ENCODE measurements around the gene PIGM. TPM values are rescaled to one million over a fixed set of nuclear protein-coding genes. Genes with fewer than 3 reads are reported as not detected.

Gene PIGM
- total RNA-seq, 4 donors from 2014 or later, result 2.7 to 3.8 (median 2.9) TPM

DNA sequence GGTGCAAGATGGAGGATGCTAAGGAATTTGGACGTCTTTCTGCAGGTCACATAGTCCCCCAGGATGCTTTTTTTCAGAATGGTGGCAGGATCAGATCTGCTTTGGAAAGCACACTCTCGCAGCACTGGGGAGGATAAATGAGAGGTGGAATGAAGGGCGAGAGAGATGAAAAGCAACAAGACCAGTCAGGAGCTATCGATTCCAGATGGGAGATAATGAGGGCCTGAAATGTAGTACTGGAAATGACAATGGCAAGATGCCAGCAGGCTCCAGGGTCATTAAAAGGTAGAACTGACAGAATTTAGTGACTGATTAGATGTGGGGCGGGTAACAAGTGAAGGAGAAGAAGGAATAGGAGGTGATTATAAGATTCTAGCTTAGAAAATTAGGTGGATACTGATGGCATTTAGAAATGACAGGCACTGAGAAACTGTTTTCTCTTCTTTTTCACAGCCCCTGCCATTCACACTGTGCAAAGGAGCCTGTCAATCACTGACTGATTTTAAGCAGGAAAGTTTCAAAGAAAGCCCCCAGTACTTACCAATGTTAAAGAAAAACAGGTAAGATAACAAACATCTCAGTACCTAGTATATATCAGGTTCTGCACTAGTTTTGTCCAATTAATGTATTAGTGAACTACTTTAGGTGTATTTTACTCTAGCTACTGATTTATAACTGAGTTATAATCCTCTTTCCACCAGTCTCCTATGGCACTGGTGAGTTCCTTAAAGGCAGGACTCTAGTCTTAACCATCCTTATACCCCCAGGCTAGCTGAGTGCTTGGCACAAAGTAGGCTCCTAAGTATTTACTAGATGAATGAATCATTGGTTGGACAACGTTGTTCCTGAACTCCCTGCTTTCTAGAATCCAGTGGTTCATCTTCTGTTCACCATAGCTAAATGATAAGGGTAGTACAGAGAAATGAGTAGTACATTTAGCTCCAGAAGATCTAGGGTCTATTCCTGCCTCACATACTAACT, 9.2 kb downstream of the PIGM start:
- no peak for TF ChIP-seq POLR2A (IDR thresholded peaks at IDR 0.05)
- TF ChIP-seq, protein P1, sequence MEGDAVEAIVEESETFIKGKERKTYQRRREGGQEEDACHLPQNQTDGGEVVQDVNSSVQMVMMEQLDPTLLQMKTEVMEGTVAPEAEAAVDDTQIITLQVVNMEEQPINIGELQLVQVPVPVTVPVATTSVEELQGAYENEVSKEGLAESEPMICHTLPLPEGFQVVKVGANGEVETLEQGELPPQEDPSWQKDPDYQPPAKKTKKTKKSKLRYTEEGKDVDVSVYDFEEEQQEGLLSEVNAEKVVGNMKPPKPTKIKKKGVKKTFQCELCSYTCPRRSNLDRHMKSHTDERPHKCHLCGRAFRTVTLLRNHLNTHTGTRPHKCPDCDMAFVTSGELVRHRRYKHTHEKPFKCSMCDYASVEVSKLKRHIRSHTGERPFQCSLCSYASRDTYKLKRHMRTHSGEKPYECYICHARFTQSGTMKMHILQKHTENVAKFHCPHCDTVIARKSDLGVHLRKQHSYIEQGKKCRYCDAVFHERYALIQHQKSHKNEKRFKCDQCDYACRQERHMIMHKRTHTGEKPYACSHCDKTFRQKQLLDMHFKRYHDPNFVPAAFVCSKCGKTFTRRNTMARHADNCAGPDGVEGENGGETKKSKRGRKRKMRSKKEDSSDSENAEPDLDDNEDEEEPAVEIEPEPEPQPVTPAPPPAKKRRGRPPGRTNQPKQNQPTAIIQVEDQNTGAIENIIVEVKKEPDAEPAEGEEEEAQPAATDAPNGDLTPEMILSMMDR (IDR thresholded peaks at IDR 0.05), result no peak
- WGBS, 2 donors, result 57 to 60% methylated on average over 6 of the region's 6 CpGs
- Histone ChIP-seq H3K4me1 (peaks cover 0 to 33% (median 7%) of the 10 kb centered on the region in 3 donors), H3K36me3 (no peaks in the 10 kb centered on the region), H3K4me3 (no peak overlapping the region), H3K27me3 (no peaks in the 10 kb centered on the region), H3K9me3 (no peaks in the 10 kb centered on the region), H3K27ac (no peak overlapping the region)
- intact Hi-C loops (cut with DNase I), result no loop called here
- DNase-seq, result no peak

DNA sequence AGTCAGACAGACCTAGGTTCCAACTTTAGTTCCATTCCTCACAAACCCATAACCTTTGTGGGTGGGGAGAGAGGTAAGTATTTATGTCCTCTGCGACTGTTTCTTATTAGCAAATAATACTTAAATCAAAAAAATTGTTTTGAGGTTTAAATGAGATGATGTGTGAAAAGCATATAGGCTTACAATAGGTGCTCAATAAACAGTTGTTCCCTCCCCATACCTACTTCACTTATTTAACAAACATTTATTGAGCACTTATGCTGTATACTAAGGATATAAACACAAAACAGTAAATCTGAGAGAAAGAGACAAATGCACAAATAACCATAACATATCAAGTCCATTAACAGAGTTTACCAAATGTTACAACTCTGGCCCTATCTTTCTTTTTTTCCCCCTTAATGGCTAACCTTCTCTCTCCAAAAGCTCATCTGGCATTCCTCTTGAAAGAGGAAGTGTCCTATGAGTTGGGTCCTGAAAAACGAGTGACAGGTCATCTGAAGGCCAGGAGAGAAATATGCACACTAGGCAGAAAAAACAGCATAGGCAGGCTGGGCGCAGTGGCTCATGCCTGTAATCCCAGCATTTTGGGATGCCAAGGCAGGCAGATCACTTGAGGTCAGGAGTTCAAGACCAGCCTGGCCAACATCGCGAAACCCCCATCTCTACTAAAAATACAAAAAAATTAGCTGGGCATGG, 10.3 kb downstream of the PIGM start:
- intact Hi-C loops (cut with DNase I), result no loop called here
- no peak overlapping the region for H3K27ac ChIP-seq
- H3K9me3 ChIP-seq, result no peaks in the 10 kb centered on the region
- H3K27me3 ChIP-seq, result no peaks in the 10 kb centered on the region
- no peak for DNase-seq
- no peaks in the 10 kb centered on the region for H3K36me3 ChIP-seq
- WGBS, 2 donors, result 68 to 79% methylated on average over 5 of the region's 5 CpGs
- TF ChIP-seq, protein P1 (IDR thresholded peaks at IDR 0.05), result no peak
- TF ChIP-seq POLR2A (IDR thresholded peaks at IDR 0.05), result no peak
- H3K4me1 ChIP-seq, result peaks cover 0 to 33% (median 7%) of the 10 kb centered on the region in 3 donors
- no peak overlapping the region for H3K4me3 ChIP-seq

DNA sequence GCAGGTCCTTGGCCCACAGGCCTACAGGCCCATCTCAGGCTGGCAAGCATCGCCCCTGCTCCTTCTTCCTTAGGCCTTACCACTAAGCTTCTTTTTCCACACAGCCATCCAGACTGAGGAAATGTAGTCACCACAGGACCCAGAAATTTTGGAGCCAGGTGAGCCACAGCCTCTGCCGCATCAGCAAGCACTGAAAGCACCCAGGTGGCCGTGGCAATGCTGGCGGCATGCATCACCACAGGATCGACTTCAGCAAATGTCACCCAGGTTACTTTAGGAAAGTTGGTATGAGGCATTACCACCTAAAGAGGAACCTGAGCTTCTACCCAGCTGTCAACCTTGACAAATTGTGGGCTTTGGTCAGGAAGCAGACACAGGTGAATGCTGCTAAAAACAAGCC, 11.6 kb downstream of the PIGM start:
- no peaks in the 10 kb centered on the region for H3K9me3 ChIP-seq
- DNase-seq, result no peak
- TF ChIP-seq POLR2A (IDR thresholded peaks at IDR 0.05), result no peak
- TF ChIP-seq, protein P1 (IDR thresholded peaks at IDR 0.05), result no peak
- H3K27ac ChIP-seq, result no peak overlapping the region
- no peaks in the 10 kb centered on the region for H3K27me3 ChIP-seq
- intact Hi-C loops (cut with DNase I), result no loop called here
- WGBS, 2 donors, result 82 to 87% methylated on average over 3 of the region's 5 CpGs
- no peaks in the 10 kb centered on the region for H3K36me3 ChIP-seq
- H3K4me1 ChIP-seq, result peaks cover 0 to 33% (median 7%) of the 10 kb centered on the region in 3 donors
- no peak overlapping the region for H3K4me3 ChIP-seq

DNA sequence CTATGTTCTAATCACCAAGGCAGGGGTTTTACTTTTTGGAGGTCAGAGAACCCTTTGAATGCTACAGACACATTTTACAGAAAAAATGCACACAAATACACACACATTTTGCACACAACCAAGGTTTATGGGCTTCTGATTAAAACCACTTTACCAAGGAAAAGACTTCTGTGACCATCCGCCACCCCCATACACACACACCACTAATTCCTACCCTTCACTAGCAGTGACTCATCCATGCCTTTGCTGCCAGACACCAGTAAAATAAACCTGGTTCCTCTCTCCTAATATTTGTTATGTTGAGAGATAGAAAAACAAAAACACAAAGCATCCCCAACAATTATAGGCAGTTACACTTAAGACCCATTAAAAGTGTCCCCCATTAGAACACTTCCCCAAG, 12.9 kb downstream of the PIGM start:
- Histone ChIP-seq H3K27me3 (no peaks in the 10 kb centered on the region), H3K4me3 (no peak overlapping the region), H3K4me1 (peaks cover 0 to 33% (median 4%) of the 10 kb centered on the region in 3 donors), H3K9me3 (no peaks in the 10 kb centered on the region), H3K36me3 (no peaks in the 10 kb centered on the region), H3K27ac (no peak overlapping the region)
- DNase-seq, result no peak
- 45 to 47% methylated on average over 1 of the region's 1 CpG for WGBS, 2 donors
- intact Hi-C loops (cut with DNase I), result no loop called here
- TF ChIP-seq POLR2A (IDR thresholded peaks at IDR 0.05), result no peak
- TF ChIP-seq, protein P1 (IDR thresholded peaks at IDR 0.05), result no peak

DNA sequence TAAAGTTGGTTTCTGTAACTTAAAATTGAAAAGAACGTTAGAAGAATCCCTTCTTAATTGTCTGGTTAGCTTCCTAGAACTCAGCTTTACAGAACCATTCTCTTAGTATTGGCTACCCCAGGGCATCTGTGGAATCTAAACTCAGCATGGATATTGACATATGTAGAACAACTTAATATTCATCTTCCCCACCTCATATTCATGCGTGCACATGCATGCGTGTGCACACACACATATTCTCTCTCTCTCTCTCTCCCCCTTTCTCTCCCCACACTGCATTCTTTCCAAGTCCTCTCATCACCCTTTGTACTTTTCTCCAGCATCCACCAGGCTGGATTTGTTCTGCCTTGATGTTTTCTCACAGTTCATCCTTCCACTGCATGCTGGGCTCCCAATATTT, 13.4 kb downstream of the PIGM start:
- Histone ChIP-seq H3K36me3 (no peaks in the 10 kb centered on the region), H3K4me1 (peaks cover 0 to 33% (median 4%) of the 10 kb centered on the region in 3 donors), H3K4me3 (no peak overlapping the region), H3K9me3 (no peaks in the 10 kb centered on the region), H3K27me3 (peaks cover 0 to 4% (median 0%) of the 10 kb centered on the region in 4 donors), H3K27ac (no peak overlapping the region)
- no peak for DNase-seq
- 68 to 72% methylated on average over 3 of the region's 3 CpGs for WGBS, 2 donors
- no peak for TF ChIP-seq POLR2A (IDR thresholded peaks at IDR 0.05)
- TF ChIP-seq, protein P1 (IDR thresholded peaks at IDR 0.05), result no peak
- intact Hi-C loops (cut with DNase I), result no loop called here
